Upper lobe of left lung (tissue), 4 donors: Measurements from ENCODE around the gene MEGF11.

Experiments
- CTCF ChIP-seq, 6 experiments: fragments of 450-650 bp in 4 of 6; fragments of 200-600 bp in 2 of 6; sonication (generic) in 2 of 6; IDR thresholded peaks; one replicate each; pipeline ENCODE4 v1.5.1; 2016 to 2019; ENCODE audit warnings: antibody characterized with exemption in 6 of 6
- POLR2A ChIP-seq, 4 donors: fragments of 450-650 bp; IDR thresholded peaks; one replicate each; pipeline ENCODE4 v1.5.1; 2016 to 2017; ENCODE audit warnings: antibody characterized with exemption in 4 of 4, mild to moderate bottlenecking in 2 of 4

GRCh38 chr15:66100761-66101160, 152.8 kb downstream of the MEGF11 start:
- no peak for TF ChIP-seq POLR2A (IDR thresholded peaks at IDR 0.05)
- no peak for TF ChIP-seq CTCF (IDR thresholded peaks at IDR 0.05)
